Measurements from ENCODE around the gene ISY1.

DNA sequence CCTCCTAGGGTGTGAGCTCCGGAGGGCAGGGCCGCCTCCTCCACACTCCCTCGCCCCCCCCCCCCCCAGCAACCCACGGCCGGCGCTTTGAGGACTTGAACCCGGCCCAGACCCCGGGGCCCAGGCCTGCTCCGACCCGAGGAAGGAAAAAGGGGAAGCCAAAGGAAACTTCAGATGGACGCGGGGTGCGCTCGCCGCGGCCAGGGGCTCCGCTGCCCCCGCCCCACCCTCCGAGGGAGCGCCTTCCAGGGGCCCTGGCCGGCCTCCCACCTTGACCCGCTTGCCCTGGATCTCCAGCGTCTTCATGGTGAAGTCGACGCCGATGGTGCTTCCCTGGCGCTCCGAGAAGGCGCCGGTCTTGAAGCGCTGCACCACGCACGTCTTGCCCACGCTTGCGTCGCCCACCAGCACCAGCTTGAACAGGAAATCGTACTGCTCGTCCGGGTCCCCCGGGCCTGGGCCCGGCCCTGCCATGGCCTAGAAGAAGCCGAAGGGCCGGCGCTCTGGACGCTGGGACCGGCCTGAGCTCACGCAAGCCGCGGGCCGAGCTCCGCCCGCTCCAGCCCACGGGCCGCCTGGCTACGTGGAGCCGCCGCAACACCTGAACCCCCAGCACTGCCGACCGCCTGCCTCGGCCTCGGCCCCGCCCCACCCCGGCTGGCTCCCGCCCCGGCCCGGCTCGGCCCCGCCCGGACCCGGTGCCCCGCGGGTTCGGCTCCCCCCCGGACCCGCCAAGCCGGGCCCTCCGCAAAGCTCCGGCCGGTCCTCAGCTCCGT, 39.7 kb downstream of the ISY1 start:
- TF ChIP-seq, protein P1, sequence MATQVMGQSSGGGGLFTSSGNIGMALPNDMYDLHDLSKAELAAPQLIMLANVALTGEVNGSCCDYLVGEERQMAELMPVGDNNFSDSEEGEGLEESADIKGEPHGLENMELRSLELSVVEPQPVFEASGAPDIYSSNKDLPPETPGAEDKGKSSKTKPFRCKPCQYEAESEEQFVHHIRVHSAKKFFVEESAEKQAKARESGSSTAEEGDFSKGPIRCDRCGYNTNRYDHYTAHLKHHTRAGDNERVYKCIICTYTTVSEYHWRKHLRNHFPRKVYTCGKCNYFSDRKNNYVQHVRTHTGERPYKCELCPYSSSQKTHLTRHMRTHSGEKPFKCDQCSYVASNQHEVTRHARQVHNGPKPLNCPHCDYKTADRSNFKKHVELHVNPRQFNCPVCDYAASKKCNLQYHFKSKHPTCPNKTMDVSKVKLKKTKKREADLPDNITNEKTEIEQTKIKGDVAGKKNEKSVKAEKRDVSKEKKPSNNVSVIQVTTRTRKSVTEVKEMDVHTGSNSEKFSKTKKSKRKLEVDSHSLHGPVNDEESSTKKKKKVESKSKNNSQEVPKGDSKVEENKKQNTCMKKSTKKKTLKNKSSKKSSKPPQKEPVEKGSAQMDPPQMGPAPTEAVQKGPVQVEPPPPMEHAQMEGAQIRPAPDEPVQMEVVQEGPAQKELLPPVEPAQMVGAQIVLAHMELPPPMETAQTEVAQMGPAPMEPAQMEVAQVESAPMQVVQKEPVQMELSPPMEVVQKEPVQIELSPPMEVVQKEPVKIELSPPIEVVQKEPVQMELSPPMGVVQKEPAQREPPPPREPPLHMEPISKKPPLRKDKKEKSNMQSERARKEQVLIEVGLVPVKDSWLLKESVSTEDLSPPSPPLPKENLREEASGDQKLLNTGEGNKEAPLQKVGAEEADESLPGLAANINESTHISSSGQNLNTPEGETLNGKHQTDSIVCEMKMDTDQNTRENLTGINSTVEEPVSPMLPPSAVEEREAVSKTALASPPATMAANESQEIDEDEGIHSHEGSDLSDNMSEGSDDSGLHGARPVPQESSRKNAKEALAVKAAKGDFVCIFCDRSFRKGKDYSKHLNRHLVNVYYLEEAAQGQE (IDR thresholded peaks at IDR 0.05), result no peak
- TF ChIP-seq, protein P2, sequence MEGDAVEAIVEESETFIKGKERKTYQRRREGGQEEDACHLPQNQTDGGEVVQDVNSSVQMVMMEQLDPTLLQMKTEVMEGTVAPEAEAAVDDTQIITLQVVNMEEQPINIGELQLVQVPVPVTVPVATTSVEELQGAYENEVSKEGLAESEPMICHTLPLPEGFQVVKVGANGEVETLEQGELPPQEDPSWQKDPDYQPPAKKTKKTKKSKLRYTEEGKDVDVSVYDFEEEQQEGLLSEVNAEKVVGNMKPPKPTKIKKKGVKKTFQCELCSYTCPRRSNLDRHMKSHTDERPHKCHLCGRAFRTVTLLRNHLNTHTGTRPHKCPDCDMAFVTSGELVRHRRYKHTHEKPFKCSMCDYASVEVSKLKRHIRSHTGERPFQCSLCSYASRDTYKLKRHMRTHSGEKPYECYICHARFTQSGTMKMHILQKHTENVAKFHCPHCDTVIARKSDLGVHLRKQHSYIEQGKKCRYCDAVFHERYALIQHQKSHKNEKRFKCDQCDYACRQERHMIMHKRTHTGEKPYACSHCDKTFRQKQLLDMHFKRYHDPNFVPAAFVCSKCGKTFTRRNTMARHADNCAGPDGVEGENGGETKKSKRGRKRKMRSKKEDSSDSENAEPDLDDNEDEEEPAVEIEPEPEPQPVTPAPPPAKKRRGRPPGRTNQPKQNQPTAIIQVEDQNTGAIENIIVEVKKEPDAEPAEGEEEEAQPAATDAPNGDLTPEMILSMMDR (IDR thresholded peaks at IDR 0.05; ENCODE audit: low read depth, low read length, missing input control), result no peak
- TF ChIP-seq RXRA (IDR thresholded peaks at IDR 0.05), result no peak
- TF ChIP-seq YY1 (IDR thresholded peaks at IDR 0.05), result no peak
- TF ChIP-seq TAF1 (conservative IDR thresholded peaks at IDR 0.05), result no peak
- TF ChIP-seq RAD21 (IDR thresholded peaks at IDR 0.05), result no peak
- no peak for TF ChIP-seq JUND (IDR thresholded peaks at IDR 0.05)
- TF ChIP-seq, protein P3, sequence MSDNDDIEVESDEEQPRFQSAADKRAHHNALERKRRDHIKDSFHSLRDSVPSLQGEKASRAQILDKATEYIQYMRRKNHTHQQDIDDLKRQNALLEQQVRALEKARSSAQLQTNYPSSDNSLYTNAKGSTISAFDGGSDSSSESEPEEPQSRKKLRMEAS (IDR thresholded peaks at IDR 0.05), result no peak

Measured in liver (tissue), 3 donors.